Effector memory CD8-positive, alpha-beta T cell (primary cell): ENCODE measurements around the gene COLEC12.
"Not testable (repeated sequence)": the region's sequence is repeated elsewhere in the genome, so short reads cannot be mapped to it uniquely, and the experiment has no call there.

Experiments used
- ATAC-seq: fragments of 150-1000 bp; cut with Tn5 transposase; replicated peaks from 2 replicates; pipeline ENCODE4 v1.10.0; 2021; ENCODE audit warnings: mild to moderate bottlenecking, moderate library complexity
- DNase-seq, 3 experiments: peaks; one replicate each; pipeline ENCODE4 v3.0.0; 2021
- H3K27ac Mint-ChIP-seq, 2 donors: one replicate each; pipeline ENCODE4 v1.8.0; 2022; ENCODE audit warnings: mild to moderate bottlenecking in 2 of 2, mixed read lengths in 2 of 2, moderate library complexity in 2 of 2
- H3K27me3 Mint-ChIP-seq, 2 donors: one replicate each; pipeline ENCODE4 v1.8.0; 2022; ENCODE audit warnings: mixed read lengths in 2 of 2
- H3K36me3 Mint-ChIP-seq: one replicate; pipeline ENCODE4 v1.8.0; 2022; ENCODE audit warnings: mild to moderate bottlenecking, moderate library complexity, mixed read lengths; ENCODE audit not compliant: insufficient read depth
- H3K4me1 Mint-ChIP-seq, 2 donors: one replicate each; pipeline ENCODE4 v1.8.0; 2022; ENCODE audit warnings: low read depth in 2 of 2, mixed read lengths in 2 of 2
- H3K4me3 Mint-ChIP-seq, 2 donors: one replicate each; pipeline ENCODE4 v1.8.0; 2022; ENCODE audit warnings: mild to moderate bottlenecking in 2 of 2, mixed read lengths in 2 of 2, moderate library complexity in 2 of 2
- H3K9me3 Mint-ChIP-seq, 2 donors: one replicate each; pipeline ENCODE4 v1.8.0; 2022; ENCODE audit warnings: mixed read lengths in 2 of 2

COLEC12 gene

GRCh38 chr18:302097-302496 is 198.4 kb downstream of the COLEC12 start:
- no peaks in the 10 kb centered on the region for H3K36me3 Mint-ChIP-seq
- no peak overlapping the region for H3K27ac Mint-ChIP-seq
- no peaks in the 10 kb centered on the region for H3K4me1 Mint-ChIP-seq
- no peak overlapping the region for H3K4me3 Mint-ChIP-seq
- ATAC-seq (no peak), DNase-seq (no peak)
- H3K27me3 Mint-ChIP-seq: peaks cover 22 to 53% of the 10 kb centered on the region in 2 donors
- no peaks in the 10 kb centered on the region for H3K9me3 Mint-ChIP-seq

- DNase-seq (no peak), ATAC-seq (no peak)
- Mint-ChIP-seq H3K9me3 (no peaks in the 10 kb centered on the region), H3K36me3 (no peaks in the 10 kb centered on the region), H3K4me3 (no peak overlapping the region), H3K4me1 (no peaks in the 10 kb centered on the region), H3K27ac (no peak overlapping the region), H3K27me3 (peaks cover 12 to 23% of the 10 kb centered on the region in 2 donors)
These were observed 202.6 kb downstream of the COLEC12 start for GRCh38 chr18:297936-298335.

GRCh38 chr18:295756-296490 is 204.6 kb downstream of the COLEC12 start:
- H3K9me3 Mint-ChIP-seq: no peaks in the 10 kb centered on the region
- no peaks in the 10 kb centered on the region for H3K4me1 Mint-ChIP-seq
- ATAC-seq: no peak
- H3K27ac Mint-ChIP-seq: no peak overlapping the region
- H3K36me3 Mint-ChIP-seq: no peaks in the 10 kb centered on the region
- H3K4me3 Mint-ChIP-seq: no peak overlapping the region
- H3K27me3 Mint-ChIP-seq: peaks cover 21 to 32% of the 10 kb centered on the region in 2 donors
- DNase-seq: no peak

GRCh38 chr18:294566-294965 is 205.9 kb downstream of the COLEC12 start:
- ATAC-seq (no peak), DNase-seq (no peak)
- Mint-ChIP-seq H3K4me1 (no peaks in the 10 kb centered on the region), H3K27me3 (peaks cover 21 to 24% of the 10 kb centered on the region in 2 donors), H3K9me3 (no peaks in the 10 kb centered on the region), H3K36me3 (no peaks in the 10 kb centered on the region), H3K4me3 (no peak overlapping the region), H3K27ac (no peak overlapping the region)

- H3K9me3 Mint-ChIP-seq: no peaks in the 10 kb centered on the region
- no peaks in the 10 kb centered on the region for H3K4me1 Mint-ChIP-seq
- ATAC-seq (no peak), DNase-seq (no peak)
- no peak overlapping the region for H3K27ac Mint-ChIP-seq
- no peak overlapping the region for H3K4me3 Mint-ChIP-seq
- H3K27me3 Mint-ChIP-seq: peaks cover 21 to 30% of the 10 kb centered on the region in 2 donors
- no peaks in the 10 kb centered on the region for H3K36me3 Mint-ChIP-seq
These were observed 207.0 kb downstream of the COLEC12 start for GRCh38 chr18:293536-293935.

- H3K36me3 Mint-ChIP-seq: no peaks in the 10 kb centered on the region
- DNase-seq (no peak), ATAC-seq (no peak)
- H3K4me3 Mint-ChIP-seq: no peak overlapping the region
- no peak overlapping the region for H3K27ac Mint-ChIP-seq
- no peaks in the 10 kb centered on the region for H3K9me3 Mint-ChIP-seq
- peaks cover 25 to 27% of the 10 kb centered on the region in 2 donors for H3K27me3 Mint-ChIP-seq
- H3K4me1 Mint-ChIP-seq: no peaks in the 10 kb centered on the region
These were observed 208.2 kb downstream of the COLEC12 start for GRCh38 chr18:292271-292670.

- not testable (repeated sequence) for H3K9me3 Mint-ChIP-seq, DNase-seq, H3K27ac Mint-ChIP-seq, H3K4me3 Mint-ChIP-seq, ATAC-seq, H3K4me1 Mint-ChIP-seq, H3K36me3 Mint-ChIP-seq
- H3K27me3 Mint-ChIP-seq: peaks cover 34 to 35% of the 10 kb centered on the region in 2 donors
These were observed 210.5 kb downstream of the COLEC12 start for GRCh38 chr18:289970-290369.

GRCh38 chr18:289026-289425 is 211.5 kb downstream of the COLEC12 start:
- Mint-ChIP-seq H3K9me3 (no peaks in the 10 kb centered on the region), H3K4me3 (no peak overlapping the region), H3K36me3 (no peaks in the 10 kb centered on the region), H3K27ac (no peak overlapping the region), H3K4me1 (no peaks in the 10 kb centered on the region), H3K27me3 (peaks cover 34 to 35% of the 10 kb centered on the region in 2 donors)
- no peak for DNase-seq
- no peak for ATAC-seq

GRCh38 chr18:286515-287310 is 213.8 kb downstream of the COLEC12 start:
- no peak for ATAC-seq
- no peak for DNase-seq
- H3K4me1 Mint-ChIP-seq: no peaks in the 10 kb centered on the region
- peaks cover 28 to 33% of the 10 kb centered on the region in 2 donors for H3K27me3 Mint-ChIP-seq
- H3K4me3 Mint-ChIP-seq: no peak overlapping the region
- H3K27ac Mint-ChIP-seq: no peak overlapping the region
- H3K36me3 Mint-ChIP-seq: no peaks in the 10 kb centered on the region
- no peaks in the 10 kb centered on the region for H3K9me3 Mint-ChIP-seq

GRCh38 chr18:285817-286216 is 214.7 kb downstream of the COLEC12 start:
- Mint-ChIP-seq H3K36me3 (no peaks in the 10 kb centered on the region), H3K4me3 (no peak overlapping the region), H3K27me3 (peaks cover 37 to 42% of the 10 kb centered on the region in 2 donors), H3K9me3 (no peaks in the 10 kb centered on the region), H3K27ac (no peak overlapping the region), H3K4me1 (no peaks in the 10 kb centered on the region)
- no peak for DNase-seq
- ATAC-seq: no peak

GRCh38 chr18:275486-275885 is 225.0 kb downstream of the COLEC12 start:
- H3K4me1 Mint-ChIP-seq: no peaks in the 10 kb centered on the region
- ATAC-seq (no peak), DNase-seq (no peak)
- no peak overlapping the region for H3K27ac Mint-ChIP-seq
- H3K27me3 Mint-ChIP-seq: peaks cover 4 to 14% of the 10 kb centered on the region in 2 donors
- no peaks in the 10 kb centered on the region for H3K9me3 Mint-ChIP-seq
- H3K4me3 Mint-ChIP-seq: no peak overlapping the region
- H3K36me3 Mint-ChIP-seq: no peaks in the 10 kb centered on the region

GRCh38 chr18:274313-274712 is 226.2 kb downstream of the COLEC12 start:
- no peak for ATAC-seq
- H3K27ac Mint-ChIP-seq: no peak overlapping the region
- DNase-seq: no peak
- H3K4me3 Mint-ChIP-seq: no peak overlapping the region
- no peaks in the 10 kb centered on the region for H3K36me3 Mint-ChIP-seq
- H3K4me1 Mint-ChIP-seq: peaks cover 0 to 5% of the 10 kb centered on the region in 2 donors
- peaks cover 0 to 9% of the 10 kb centered on the region in 2 donors for H3K27me3 Mint-ChIP-seq
- no peaks in the 10 kb centered on the region for H3K9me3 Mint-ChIP-seq

- H3K27ac Mint-ChIP-seq: no peak overlapping the region
- H3K36me3 Mint-ChIP-seq: peaks cover 6% of the 10 kb centered on the region
- peaks cover 0 to 9% of the 10 kb centered on the region in 2 donors for H3K27me3 Mint-ChIP-seq
- no peak overlapping the region for H3K4me3 Mint-ChIP-seq
- H3K9me3 Mint-ChIP-seq: no peaks in the 10 kb centered on the region
- H3K4me1 Mint-ChIP-seq: peaks cover 6 to 9% of the 10 kb centered on the region in 2 donors
- DNase-seq: no peak
- ATAC-seq: no peak
These were observed 227.0 kb downstream of the COLEC12 start for GRCh38 chr18:273525-273924.

- peaks cover 13 to 17% of the 10 kb centered on the region in 2 donors for H3K4me1 Mint-ChIP-seq
- no peak for DNase-seq
- no peak overlapping the region for H3K27ac Mint-ChIP-seq
- peaks cover 15% of the 10 kb centered on the region for H3K36me3 Mint-ChIP-seq
- no peak overlapping the region for H3K4me3 Mint-ChIP-seq
- ATAC-seq: no peak
- H3K27me3 Mint-ChIP-seq: peaks cover 0 to 8% of the 10 kb centered on the region in 2 donors
- no peaks in the 10 kb centered on the region for H3K9me3 Mint-ChIP-seq
These were observed 227.9 kb downstream of the COLEC12 start for GRCh38 chr18:272650-273049.
